CD8-positive, alpha-beta memory T cell (primary cell): ENCODE results near the gene ZNF770. TPM values are rescaled to one million over a fixed set of nuclear protein-coding genes. Genes with fewer than 3 reads are reported as not detected.
A peak's percentile ranks its signal among the peaks of the same experiment; 100 is the strongest.
"Not testable (repeated sequence)": the region's sequence is repeated elsewhere in the genome, so short reads cannot be mapped to it uniquely, and the experiment has no call there.

ENCODE experiments used
- CTCF ChIA-PET: fragments of 350-600 bp; sonication (Branson Sonifier 250); formaldehyde crosslinking; loops from one replicate; lab custom pipeline; 2021; ENCODE audit warnings: antibody characterized with exemption; lab: Charles Lee
- POLR2A ChIA-PET: fragments of 350-600 bp; sonication (Branson Sonifier 250); formaldehyde crosslinking; loops from one replicate; lab custom pipeline; 2021; ENCODE audit warnings: antibody characterized with exemption; lab: Charles Lee
- DNase-seq, 5 donors: peaks; one replicate each; pipeline versions ENCODE4 v3.0.0 to v3.0.0-alpha.2; 2020 to 2022; ENCODE audit warnings: mixed read lengths in 1 of 5
- H3K27ac ChIP-seq: one replicate; pipeline ENCODE4 v1.7.0; 2013; ENCODE audit warnings: low read depth, mild to moderate bottlenecking, low read length, moderate library complexity
- H3K27me3 ChIP-seq: 2 replicates; pipeline ENCODE4 v1.7.0; 2013; ENCODE audit warnings: low read length, mild to moderate bottlenecking; ENCODE audit not compliant: insufficient read depth, poor library complexity, severe bottlenecking
- H3K36me3 ChIP-seq: 2 replicates; pipeline ENCODE4 v1.7.0; 2013; ENCODE audit warnings: mild to moderate bottlenecking, low read length, moderate library complexity; ENCODE audit not compliant: insufficient read depth
- H3K4me1 ChIP-seq: 2 replicates; pipeline ENCODE4 v1.7.0; 2013; ENCODE audit warnings: mild to moderate bottlenecking, low read length, moderate library complexity; ENCODE audit not compliant: insufficient read depth
- H3K4me3 ChIP-seq: 2 replicates; pipeline ENCODE4 v1.7.0; 2013; ENCODE audit warnings: mild to moderate bottlenecking, low read length
- H3K9me3 ChIP-seq: 2 replicates; pipeline ENCODE4 v1.7.0; 2013; ENCODE audit warnings: mild to moderate bottlenecking, low read length
- H3K27ac Mint-ChIP-seq, 8 donors: one replicate each; pipeline ENCODE4 v1.8.0; 2020 to 2021; ENCODE audit warnings: mixed read lengths in 8 of 8, mild to moderate bottlenecking in 6 of 8, inconsistent platforms in 3 of 8, moderate library complexity in 3 of 8
- H3K27me3 Mint-ChIP-seq, 2 donors: one replicate each; pipeline ENCODE4 v1.8.0; 2020 to 2021; ENCODE audit warnings: mixed read lengths in 2 of 2, mild to moderate bottlenecking in 1 of 2, moderate library complexity in 1 of 2
- H3K36me3 Mint-ChIP-seq, 3 donors: one replicate each; pipeline ENCODE4 v1.8.0; 2020 to 2021; ENCODE audit warnings: mixed read lengths in 3 of 3, inconsistent platforms in 1 of 3, mild to moderate bottlenecking in 1 of 3
- H3K4me1 Mint-ChIP-seq, 3 donors: one replicate each; pipeline ENCODE4 v1.8.0; 2020 to 2021; ENCODE audit warnings: mixed read lengths in 3 of 3, inconsistent platforms in 1 of 3, mild to moderate bottlenecking in 1 of 3
- H3K4me3 Mint-ChIP-seq, 7 donors: one replicate each; pipeline ENCODE4 v1.8.0; 2020 to 2021; ENCODE audit warnings: mixed read lengths in 7 of 7, mild to moderate bottlenecking in 6 of 7, moderate library complexity in 4 of 7, inconsistent platforms in 2 of 7
- H3K9me3 Mint-ChIP-seq, 5 donors: one replicate each; pipeline ENCODE4 v1.8.0; 2020 to 2022; ENCODE audit warnings: mixed read lengths in 5 of 5, mild to moderate bottlenecking in 3 of 5, moderate library complexity in 2 of 5, inconsistent platforms in 1 of 5
- polyA plus RNA-seq: library from polyadenylated mRNA; unstranded; fragments of 300-500 nt; fragmentation: Illumina TruSeq; gene quantifications from one replicate; pipeline ENCODE4 v1.2.3, GENCODE V29; 2021
- total RNA-seq, 2 experiments: library from RNA; stranded (reverse); gene quantifications; one replicate each; pipeline ENCODE4 v1.2.3, GENCODE V29; 2021

ZNF770 gene
- total and polyA plus RNA-seq, 3 experiments from 2014 or later: 63.6 to 112 (median 68.0) TPM

DNA sequence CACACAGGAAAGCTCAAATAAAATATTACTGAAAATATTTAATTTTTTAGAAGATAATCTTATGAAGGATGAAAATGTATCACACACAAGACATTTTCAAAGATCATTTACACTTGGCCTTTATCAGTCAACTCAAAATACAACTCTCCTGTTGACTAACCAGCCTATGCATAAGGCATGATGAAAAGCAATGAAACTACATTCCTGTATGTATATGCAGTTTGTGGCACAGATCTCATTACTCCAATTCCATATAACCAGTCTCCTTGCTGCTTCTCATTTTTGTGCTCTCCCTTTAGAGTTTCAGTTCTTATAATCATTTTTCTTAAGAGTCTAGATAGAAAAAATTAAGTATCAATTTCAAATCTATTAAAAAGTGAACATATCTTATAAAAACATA lies 44.4 kb downstream of the ZNF770 start:
- H3K9me3 Mint-ChIP-seq: no peaks in the 10 kb centered on the region
- H3K4me1 ChIP-seq: no peaks in the 10 kb centered on the region
- H3K36me3 Mint-ChIP-seq: peaks cover 0 to 75% (median 22%) of the 10 kb centered on the region in 3 donors
- H3K4me1 Mint-ChIP-seq: peaks cover 0 to 6% (median 0%) of the 10 kb centered on the region in 3 donors
- DNase-seq: no peak
- peaks cover 23% of the 10 kb centered on the region for H3K36me3 ChIP-seq
- no peaks in the 10 kb centered on the region for H3K27me3 Mint-ChIP-seq
- no peak overlapping the region for H3K4me3 ChIP-seq
- CTCF ChIA-PET: interaction anchor here (0.9 kb wide), 1 partner anchor 22 kb away, joined by 3 read pairs; no protein-coding TSS in a partner anchor
- no peak overlapping the region for H3K27ac Mint-ChIP-seq
- POLR2A ChIA-PET: no interaction called here
- no peak overlapping the region for H3K27ac ChIP-seq
- no peaks in the 10 kb centered on the region for H3K9me3 ChIP-seq
- no peak overlapping the region for H3K4me3 Mint-ChIP-seq
- H3K27me3 ChIP-seq: no peaks in the 10 kb centered on the region

DNA sequence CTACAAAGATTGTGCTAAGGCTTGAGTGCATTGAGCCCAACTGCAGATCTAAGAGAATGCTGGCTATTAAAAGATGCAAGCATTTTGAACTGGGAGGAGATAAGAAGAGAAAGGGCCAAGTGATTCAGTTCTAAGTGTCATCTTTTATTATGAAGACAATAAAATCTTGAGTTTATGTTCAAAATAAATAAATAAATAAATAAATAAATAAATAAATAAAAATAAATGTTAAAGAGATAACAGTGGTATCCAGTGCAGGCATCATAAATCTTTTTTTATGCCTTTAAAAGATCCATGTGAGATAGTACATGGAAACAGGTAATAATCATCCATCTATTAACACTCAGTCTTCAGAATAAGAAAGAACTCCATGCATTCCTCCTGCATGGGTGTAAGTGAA lies 44.8 kb downstream of the ZNF770 start:
- H3K9me3 ChIP-seq, POLR2A ChIA-PET, H3K4me3 ChIP-seq, H3K9me3 Mint-ChIP-seq, H3K27me3 Mint-ChIP-seq, H3K4me1 ChIP-seq, H3K27ac ChIP-seq, H3K27me3 ChIP-seq, H3K27ac Mint-ChIP-seq, DNase-seq, CTCF ChIA-PET, H3K4me1 Mint-ChIP-seq, H3K4me3 Mint-ChIP-seq: not testable (repeated sequence)
- H3K36me3 Mint-ChIP-seq: peaks cover 0 to 77% (median 22%) of the 10 kb centered on the region in 3 donors
- H3K36me3 ChIP-seq: peaks cover 23% of the 10 kb centered on the region

DNA sequence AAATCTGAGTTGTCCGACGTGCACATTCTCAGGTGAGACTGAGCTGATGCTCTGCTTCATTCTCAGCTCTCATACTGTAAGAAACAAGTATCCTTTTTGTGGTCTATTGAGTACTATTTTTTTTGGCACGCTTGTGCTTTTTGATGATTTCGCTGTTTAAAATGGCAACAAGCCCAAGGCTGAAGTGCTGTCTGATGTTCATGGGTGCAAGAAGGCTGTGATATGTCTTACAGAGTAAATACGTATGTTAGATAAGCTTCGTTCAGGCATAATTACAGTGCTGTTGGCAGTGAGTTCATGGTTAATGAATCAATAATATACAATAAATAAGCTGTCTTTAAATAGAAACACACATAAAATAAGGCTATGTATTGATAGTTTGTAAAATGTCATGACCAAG lies 45.7 kb downstream of the ZNF770 start:
- no peaks in the 10 kb centered on the region for H3K9me3 Mint-ChIP-seq
- CTCF ChIA-PET: interaction anchor here (1.4 kb wide), 1 partner anchor 18 kb away, joined by 3 read pairs; no protein-coding TSS in a partner anchor

DNA sequence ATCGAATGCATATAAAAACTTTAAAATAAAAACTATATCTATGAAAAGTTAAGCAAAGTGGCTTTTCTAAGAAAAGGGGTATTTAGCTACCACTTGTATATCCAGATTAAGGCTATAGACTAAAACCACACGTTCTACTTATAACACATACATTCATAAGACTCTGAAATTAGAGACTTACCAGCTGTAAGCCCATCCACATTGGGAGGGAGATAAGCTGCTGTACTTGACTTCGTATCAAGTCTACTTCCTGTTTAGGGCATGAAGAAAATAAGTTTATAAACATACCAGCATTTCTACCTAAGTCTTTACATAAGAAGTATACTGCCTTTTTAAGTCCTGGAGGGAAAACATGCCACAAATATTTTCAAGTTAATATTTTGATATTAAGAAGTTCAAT lies 46.3 kb downstream of the ZNF770 start:
- H3K36me3 ChIP-seq: peaks cover 26% of the 10 kb centered on the region
- H3K36me3 Mint-ChIP-seq: peaks cover 0 to 78% (median 16%) of the 10 kb centered on the region in 3 donors
- ChIA-PET CTCF (interaction anchor here (1.4 kb wide), 1 partner anchor 18 kb away, joined by 3 read pairs; no protein-coding TSS in a partner anchor), POLR2A (no interaction called here)
- no peaks in the 10 kb centered on the region for H3K27me3 ChIP-seq
- no peaks in the 10 kb centered on the region for H3K4me1 ChIP-seq
- H3K9me3 ChIP-seq: no peaks in the 10 kb centered on the region
- peaks cover 0 to 6% (median 0%) of the 10 kb centered on the region in 3 donors for H3K4me1 Mint-ChIP-seq
- H3K9me3 Mint-ChIP-seq: no peaks in the 10 kb centered on the region
- H3K4me3 ChIP-seq: no peak overlapping the region
- no peak overlapping the region for H3K27ac ChIP-seq
- no peak for DNase-seq
- no peak overlapping the region for H3K4me3 Mint-ChIP-seq
- H3K27me3 Mint-ChIP-seq: no peaks in the 10 kb centered on the region
- no peak overlapping the region for H3K27ac Mint-ChIP-seq

More for the DNA sequence above, 45.7 kb downstream of the ZNF770 start:
- Mint-ChIP-seq H3K27ac (no peak overlapping the region), H3K4me3 (no peak overlapping the region), H3K27me3 (no peaks in the 10 kb centered on the region), H3K4me1 (peaks cover 0 to 6% (median 0%) of the 10 kb centered on the region in 3 donors), H3K36me3 (peaks cover 0 to 75% (median 16%) of the 10 kb centered on the region in 3 donors)
- H3K4me1 ChIP-seq: no peaks in the 10 kb centered on the region
- H3K36me3 ChIP-seq: peaks cover 26% of the 10 kb centered on the region
- DNase-seq: no peak
- H3K9me3 ChIP-seq: no peaks in the 10 kb centered on the region
- POLR2A ChIA-PET: no interaction called here
- no peaks in the 10 kb centered on the region for H3K27me3 ChIP-seq
- no peak overlapping the region for H3K4me3 ChIP-seq
- no peak overlapping the region for H3K27ac ChIP-seq

DNA sequence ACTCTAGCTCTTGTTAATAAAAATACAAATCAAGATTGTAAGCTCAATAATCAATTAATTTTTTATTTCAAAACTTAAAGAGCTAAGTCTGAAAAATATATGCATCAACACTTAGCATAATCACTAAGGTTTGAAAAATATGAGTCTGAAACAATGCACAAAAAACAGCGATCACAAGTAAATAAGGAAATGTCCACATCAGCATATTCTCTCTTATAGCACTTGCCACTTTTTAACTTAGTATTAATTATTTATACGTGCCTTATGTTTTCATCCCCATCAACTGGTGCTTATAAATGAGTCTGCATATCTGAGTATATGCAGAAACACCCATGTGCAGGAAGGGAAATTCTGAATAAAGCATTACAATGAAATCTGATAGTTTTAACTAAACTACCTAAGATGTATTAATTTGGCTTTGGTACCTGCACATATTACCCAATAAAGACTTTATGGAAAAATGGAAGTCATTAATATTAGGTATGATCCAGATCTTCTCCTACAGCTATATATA lies 46.8 kb downstream of the ZNF770 start:
- H3K27ac Mint-ChIP-seq: no peak overlapping the region
- Histone ChIP-seq H3K27ac (no peak overlapping the region), H3K4me1 (no peaks in the 10 kb centered on the region), H3K4me3 (no peak overlapping the region), H3K9me3 (no peaks in the 10 kb centered on the region), H3K27me3 (no peaks in the 10 kb centered on the region), H3K36me3 (peaks cover 26% of the 10 kb centered on the region)
- no peak for DNase-seq
- CTCF ChIA-PET: interaction anchor here (0.7 to 1.4 kb wide), 3 partner anchors 17 to 28 kb away, joined by 3 to 5 read pairs (median 3); partner anchors contain the start of gene AQR
- H3K4me3 Mint-ChIP-seq: no peak overlapping the region
- peaks cover 0 to 82% (median 17%) of the 10 kb centered on the region in 3 donors for H3K36me3 Mint-ChIP-seq
- no peaks in the 10 kb centered on the region for H3K9me3 Mint-ChIP-seq
- POLR2A ChIA-PET: no interaction called here
- H3K27me3 Mint-ChIP-seq: no peaks in the 10 kb centered on the region
- peaks cover 0 to 6% (median 0%) of the 10 kb centered on the region in 3 donors for H3K4me1 Mint-ChIP-seq

DNA sequence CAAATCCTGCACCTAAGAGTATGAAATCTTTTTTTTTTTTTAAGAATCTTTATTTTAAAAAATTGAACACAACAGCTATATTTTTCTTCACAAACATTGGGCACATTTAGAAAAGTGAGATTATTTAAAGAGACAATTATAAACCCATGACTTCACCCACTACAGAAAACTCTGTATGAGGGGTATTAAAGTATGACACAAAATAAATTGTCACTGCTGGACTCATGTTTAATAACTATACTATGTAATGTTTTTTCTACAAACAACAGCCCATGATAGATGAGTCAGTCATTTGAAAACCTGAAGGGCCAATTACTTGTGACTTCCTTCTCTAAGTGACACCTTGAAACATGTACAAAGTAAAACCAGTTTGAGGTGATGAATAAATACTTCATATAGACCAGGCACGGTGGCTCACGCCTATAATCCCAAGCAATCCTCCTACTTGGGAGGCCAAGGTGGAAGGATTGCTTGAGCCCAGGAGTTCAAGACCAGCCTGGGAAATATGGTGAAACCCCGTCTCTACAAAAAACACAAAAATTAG lies 54.6 kb downstream of the ZNF770 start:
- Mint-ChIP-seq H3K27me3 (no peaks in the 10 kb centered on the region), H3K4me1 (no peaks in the 10 kb centered on the region), H3K27ac (peak overlapping the region in 1 of 8 donors; percentile 59), H3K9me3 (peaks cover 0 to 2% (median 0%) of the 10 kb centered on the region in 5 donors), H3K36me3 (peaks cover 21 to 83% (median 33%) of the 10 kb centered on the region in 3 donors), H3K4me3 (no peak overlapping the region)
- Histone ChIP-seq H3K9me3 (no peaks in the 10 kb centered on the region), H3K36me3 (peaks cover 30% of the 10 kb centered on the region), H3K27ac (no peak overlapping the region), H3K27me3 (no peaks in the 10 kb centered on the region), H3K4me3 (no peak overlapping the region), H3K4me1 (no peaks in the 10 kb centered on the region)
- CTCF ChIA-PET: interaction anchor here (1.2 kb wide), 1 partner anchor 11 kb away, joined by 3 read pairs; no protein-coding TSS in a partner anchor
- DNase-seq: no peak
- POLR2A ChIA-PET: no interaction called here

DNA sequence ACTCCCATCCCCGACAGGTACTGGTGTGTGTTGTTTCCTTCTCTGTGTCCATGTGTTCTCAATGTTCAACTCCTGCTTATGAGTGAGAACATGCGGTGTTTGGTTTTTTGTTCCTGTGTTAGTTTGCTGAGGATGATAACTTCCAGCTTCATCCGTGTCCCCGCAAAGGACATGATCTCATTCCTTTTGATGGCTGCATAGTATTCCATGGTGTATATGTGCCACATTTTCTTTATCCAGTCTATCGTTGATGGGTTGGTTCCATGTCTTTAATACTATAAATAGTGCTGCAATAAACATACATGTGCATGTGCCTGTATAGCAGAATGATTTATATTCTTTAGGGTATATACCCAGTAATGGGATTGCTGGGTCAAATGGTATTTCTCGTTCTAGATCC lies 59.7 kb downstream of the ZNF770 start:
- H3K4me3 ChIP-seq, CTCF ChIA-PET, H3K9me3 Mint-ChIP-seq, H3K4me1 ChIP-seq, H3K9me3 ChIP-seq, H3K4me1 Mint-ChIP-seq, H3K27me3 Mint-ChIP-seq, H3K4me3 Mint-ChIP-seq, H3K27ac ChIP-seq, POLR2A ChIA-PET, DNase-seq, H3K27me3 ChIP-seq, H3K27ac Mint-ChIP-seq: not testable (repeated sequence)
- peaks cover 25 to 84% (median 40%) of the 10 kb centered on the region in 3 donors for H3K36me3 Mint-ChIP-seq
- H3K36me3 ChIP-seq: peaks cover 25% of the 10 kb centered on the region
